Activated CD8-positive, alpha-beta memory T cell treated with anti-CD3 and anti-CD28 coated beads, Interleukin-2, amount 50 U/mL, for 4 hours (primary cell): ENCODE results near the gene HSBP1L1.

Experiments used
- DNase-seq: peaks from one replicate; pipeline ENCODE4 v3.0.0-alpha.2; 2020

The HSBP1L1 gene

DNA sequence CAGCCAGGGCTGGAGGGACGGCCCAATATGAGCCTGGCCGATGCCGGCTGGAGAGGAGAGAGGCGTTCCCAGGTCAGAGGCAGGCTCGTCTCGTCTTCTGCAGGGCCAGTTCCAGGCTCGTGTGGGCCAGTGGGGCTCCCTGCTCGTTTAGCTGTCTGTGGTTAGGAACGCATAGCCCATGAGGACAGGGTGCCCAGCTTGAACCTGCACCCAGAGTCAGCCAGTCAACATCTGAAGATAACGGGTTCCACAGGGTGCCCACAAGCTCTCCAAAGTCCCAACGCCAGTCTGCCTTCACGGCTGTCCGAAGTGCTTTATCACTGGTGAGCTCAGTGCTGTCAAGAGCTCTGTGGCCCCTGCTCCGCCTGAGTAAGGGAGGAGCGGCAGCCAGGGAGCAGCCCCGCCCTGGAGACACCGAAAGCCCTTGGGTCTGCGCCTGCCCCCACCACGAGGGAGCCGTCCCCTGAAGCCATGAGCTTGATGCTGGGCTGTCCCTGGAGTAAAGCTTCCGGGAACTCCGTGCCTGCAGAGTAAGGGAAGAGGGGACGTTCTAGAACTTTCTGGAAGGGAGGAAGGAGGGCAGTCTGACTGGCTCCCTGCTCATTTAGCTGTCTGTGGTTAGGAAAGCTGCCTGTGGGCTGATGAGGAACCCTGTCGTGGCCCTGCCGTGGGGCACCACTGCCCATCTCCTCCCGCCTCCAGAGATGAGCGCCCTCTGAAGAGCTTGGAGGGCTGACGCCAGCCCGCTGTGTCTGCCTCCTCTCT lies 2.7 kb upstream of the HSBP1L1 start:
- no peak for DNase-seq

GRCh38 chr18:79962311-79962710 lies 2.1 kb upstream of the HSBP1L1 start:
- no peak for DNase-seq

- DNase-seq = peak; percentile 47
Observed at GRCh38 chr18:79962835-79963657, 1.4 kb upstream of the HSBP1L1 start.

- DNase-seq = no peak
Observed at GRCh38 chr18:79963658-79964329, 649 bp upstream of the HSBP1L1 start.

- DNase-seq = no peak
Observed at GRCh38 chr18:79965119-79965902, 868 bp downstream of the HSBP1L1 start.

GRCh38 chr18:79970419-79971133 lies 6.1 kb downstream of the HSBP1L1 start:
- no peak for DNase-seq

GRCh38 chr18:79971211-79971952 lies 6.9 kb downstream of the HSBP1L1 start:
- DNase-seq = no peak

GRCh38 chr18:79971986-79972385 lies 7.5 kb downstream of the HSBP1L1 start:
- no peak for DNase-seq

GRCh38 chr18:79972720-79973119 lies 8.3 kb downstream of the HSBP1L1 start:
- DNase-seq = no peak

DNA sequence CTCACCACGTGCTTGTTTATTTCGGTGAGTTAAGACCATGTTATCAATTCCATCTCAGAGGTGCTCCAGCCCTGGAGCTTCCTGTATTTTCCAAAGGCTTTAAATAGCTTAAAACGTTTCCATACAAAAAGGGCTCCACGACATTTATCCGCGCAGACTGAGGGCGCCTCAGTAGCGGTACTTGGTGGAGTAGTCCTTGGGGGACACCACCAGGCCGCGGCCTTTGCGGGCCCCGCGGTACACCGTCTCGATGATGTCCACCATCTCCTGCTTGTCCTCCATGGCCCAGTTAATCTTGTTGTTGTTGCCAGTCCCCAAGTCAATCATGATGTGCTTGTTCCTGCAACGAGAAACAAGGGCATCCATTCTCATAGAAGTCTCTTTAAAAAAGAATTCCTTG lies 9.1 kb downstream of the HSBP1L1 start:
- no peak for DNase-seq

DNA sequence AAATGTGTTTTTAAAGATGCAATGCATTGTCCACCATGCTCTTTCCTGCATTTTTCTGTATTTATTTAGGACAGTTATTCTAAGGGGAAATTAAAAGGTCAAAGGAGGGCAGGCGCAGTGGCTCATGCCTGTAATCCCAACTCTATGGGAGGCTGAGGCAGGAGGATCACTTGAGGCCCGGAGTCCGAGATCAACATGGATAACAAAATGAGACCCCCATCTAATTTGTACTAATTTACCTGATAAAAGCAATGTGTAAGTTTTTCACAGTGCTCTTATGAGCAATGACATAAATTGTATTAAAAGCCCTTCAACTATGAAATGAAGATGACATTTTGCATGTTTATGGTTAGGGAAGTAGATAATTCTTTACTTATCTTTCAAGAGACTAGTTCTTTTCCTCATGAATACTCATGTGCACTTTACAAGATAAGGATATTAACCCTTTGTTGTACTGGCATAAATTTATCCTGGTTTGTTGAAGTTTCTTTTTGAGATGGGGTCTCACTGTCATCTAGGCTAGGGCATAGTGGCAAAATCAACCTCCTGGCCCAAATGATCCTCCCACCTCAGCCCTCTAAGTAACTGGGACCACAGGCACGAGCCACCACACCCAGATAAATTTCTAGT lies 9.7 kb downstream of the HSBP1L1 start:
- DNase-seq = no peak

GRCh38 chr18:79975043-79975442 lies 10.6 kb downstream of the HSBP1L1 start:
- no peak for DNase-seq

DNA sequence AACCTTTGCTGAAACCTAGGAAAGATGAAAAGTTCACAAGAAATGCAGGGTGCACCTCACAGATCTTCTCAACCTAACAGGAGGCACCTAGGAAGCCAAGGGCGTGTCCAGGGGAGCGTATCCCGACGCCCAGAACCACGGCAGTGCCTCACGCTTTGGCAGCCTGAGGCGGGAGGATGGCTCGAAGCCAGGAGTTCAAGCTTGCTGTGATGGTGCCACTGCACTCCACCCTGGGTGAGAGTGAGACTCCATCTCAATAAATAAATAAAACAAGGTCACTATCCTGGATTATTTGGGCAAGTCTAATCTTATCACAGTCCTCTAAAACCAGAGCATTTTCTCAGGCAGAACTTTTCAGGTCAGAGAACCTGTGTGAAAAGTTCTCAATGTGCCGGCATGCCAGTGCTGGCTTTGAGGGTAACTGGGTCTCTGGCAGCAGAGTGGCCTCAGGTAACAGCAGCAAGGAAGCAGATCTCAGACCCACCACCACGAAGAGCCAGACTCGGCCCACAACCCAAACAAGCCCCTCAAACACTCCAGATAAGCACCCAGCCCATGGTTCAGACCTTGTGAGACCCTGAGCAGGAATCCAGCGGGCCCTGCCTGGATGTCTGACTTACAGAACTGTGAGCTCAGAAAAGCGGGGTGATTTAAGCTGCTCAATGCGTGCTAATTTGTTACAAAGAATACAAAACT lies 11.7 kb downstream of the HSBP1L1 start:
- DNase-seq = no peak

- no peak for DNase-seq
Observed at GRCh38 chr18:79979843-79980242, 15.4 kb downstream of the HSBP1L1 start.

GRCh38 chr18:79980585-79980984 lies 16.1 kb downstream of the HSBP1L1 start:
- DNase-seq = no peak

- no peak for DNase-seq
Observed at GRCh38 chr18:79982736-79983135, 18.3 kb downstream of the HSBP1L1 start.

DNA sequence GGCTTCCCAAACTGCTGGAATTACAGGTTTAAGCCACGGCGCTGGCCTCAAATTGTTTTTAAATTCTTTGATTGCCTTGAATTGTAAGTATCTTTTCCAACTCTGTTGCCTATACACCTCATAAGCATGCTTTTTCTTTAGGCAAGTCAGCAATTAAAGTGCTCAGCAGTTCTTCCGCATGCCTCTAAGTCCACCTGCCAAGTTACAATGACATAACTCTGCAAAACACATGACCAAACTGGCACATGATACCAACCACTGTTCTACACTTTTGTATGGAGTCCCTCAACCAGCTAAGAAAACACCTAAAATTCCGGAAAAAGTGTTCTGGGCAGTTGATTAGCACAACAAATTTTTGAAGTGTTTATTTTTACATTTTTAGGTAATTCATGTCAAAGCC lies 18.8 kb downstream of the HSBP1L1 start:
- DNase-seq = no peak

GRCh38 chr18:79983793-79984192 lies 19.4 kb downstream of the HSBP1L1 start:
- no peak for DNase-seq

DNA sequence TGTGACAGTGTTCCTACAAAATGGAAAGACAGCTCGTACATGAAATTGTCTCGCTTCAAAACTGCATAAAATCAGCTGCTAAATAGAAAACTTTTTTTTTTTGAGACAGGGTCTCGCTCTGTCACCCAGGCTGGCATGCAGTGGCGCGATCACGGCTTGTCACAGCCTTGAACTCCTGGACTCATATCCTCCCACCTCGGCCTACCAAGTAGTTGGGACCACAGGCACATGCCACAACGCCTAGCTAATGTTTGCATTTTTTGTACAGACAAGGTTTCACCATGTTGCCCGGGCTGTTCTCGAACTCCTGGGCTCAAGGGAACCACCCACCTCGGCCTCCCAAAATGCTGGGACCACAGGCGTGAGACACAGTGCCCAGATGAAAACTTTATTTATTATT lies 20.7 kb downstream of the HSBP1L1 start:
- DNase-seq = no peak

- DNase-seq = no peak
Observed at GRCh38 chr18:79986726-79987125, 22.3 kb downstream of the HSBP1L1 start.
